ENCODE results near the gene CCNI. TPM values are rescaled to one million over a fixed set of nuclear protein-coding genes. Genes with fewer than 3 reads are reported as not detected.
A peak's percentile ranks its signal among the peaks of the same experiment; 100 is the strongest.

The CCNI gene
- total RNA-seq, 1 experiment from 2014 or later = 240 TPM

DNA sequence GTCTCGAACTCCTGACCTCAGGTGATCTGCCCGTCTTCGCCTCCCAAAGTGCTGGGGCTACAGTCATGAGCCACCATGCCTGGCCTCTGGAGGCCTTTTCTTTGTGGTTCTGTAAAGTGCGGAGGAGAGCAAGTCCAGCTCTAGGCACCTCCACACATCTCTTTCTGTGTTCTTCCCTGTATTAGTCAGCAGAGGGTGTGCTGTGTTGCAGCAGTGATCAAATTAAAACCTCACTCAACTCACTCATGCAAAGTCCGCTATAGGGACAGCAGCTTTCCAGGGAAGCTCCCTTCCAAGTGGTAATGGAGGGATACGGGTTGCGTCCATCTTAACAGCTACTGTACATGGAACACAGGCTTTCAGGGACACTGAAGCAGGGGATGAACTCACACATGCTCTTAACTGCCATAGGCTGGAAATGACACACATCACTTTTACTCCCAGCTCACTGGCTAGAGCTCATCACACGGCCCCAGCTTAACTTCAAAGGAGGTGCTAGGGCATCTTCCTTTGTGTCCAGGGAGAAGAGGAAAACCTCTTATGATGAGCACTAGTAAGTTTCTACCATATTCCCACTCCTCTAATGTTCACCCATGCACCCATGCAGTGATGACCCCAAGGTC, 45.2 kb upstream of the CCNI start:
- Histone ChIP-seq H3K27ac (ENCODE audit: insufficient read length, low read depth, low read length) (no peak overlapping the region), H3K18ac (ENCODE audit: insufficient read length, low read depth, low read length) (no peak overlapping the region), H3K4me1 (ENCODE audit: insufficient read depth, low read length) (peaks cover 2% of the 10 kb centered on the region; the same call in 1 of the 2 replicates), H2BK20ac (ENCODE audit: low read depth, low read length, poor library complexity, severe bottlenecking) (no peak overlapping the region), H3K9me3 (ENCODE audit: control insufficient read depth, low read depth, low read length) (no peaks in the 10 kb centered on the region), H3K4me2 (ENCODE audit: insufficient read depth, insufficient read length, low read length) (no peak overlapping the region), H3K27me3 (ENCODE audit: insufficient read depth, low read length) (no peaks in the 10 kb centered on the region), H3K79me2 (ENCODE audit: insufficient read depth, low read length) (no peaks in the 10 kb centered on the region), H2AK5ac (ENCODE audit: insufficient read length, low read length) (no peak overlapping the region), H3K56ac (ENCODE audit: insufficient read length, low read depth, low read length) (no peak overlapping the region), H3K23ac (ENCODE audit: insufficient read length, low read depth, low read length) (no peak overlapping the region), H3K4ac (ENCODE audit: low read depth, low read length) (no peak overlapping the region), H2BK15ac (ENCODE audit: low read depth, low read length) (no peak overlapping the region), H3K14ac (ENCODE audit: insufficient read depth, low read length) (no peak overlapping the region), H2BK120ac (ENCODE audit: low read depth, low read length, poor library complexity, severe bottlenecking) (no peak overlapping the region), H3T11ph (ENCODE audit: low read length) (no peak overlapping the region), H3K23me2 (ENCODE audit: insufficient read length, low read depth, low read length, poor library complexity, severe bottlenecking) (no peaks in the 10 kb centered on the region), H4K91ac (ENCODE audit: insufficient read length, low read depth, low read length) (no peak overlapping the region), H2BK12ac (ENCODE audit: insufficient read length, low read depth, low read length) (no peak overlapping the region), H3K79me1 (ENCODE audit: insufficient read depth, low read depth, low read length, poor library complexity, severe bottlenecking) (no peaks in the 10 kb centered on the region), H4K20me1 (ENCODE audit: control insufficient read depth, insufficient read depth, insufficient read length) (no peaks in the 10 kb centered on the region), H2AFZ (ENCODE audit: low read length) (no peak overlapping the region), H4K5ac (ENCODE audit: insufficient read length, low read depth, low read length) (no peak overlapping the region), H4K8ac (replicated peaks; ENCODE audit: insufficient read length, low read depth, low read length) (no peak overlapping the region), H3K9ac (ENCODE audit: extremely low read depth, insufficient read length, low read length) (no peak overlapping the region), H2BK5ac (ENCODE audit: insufficient read length, low read length) (no peak overlapping the region)
- Mint-ChIP-seq H3K4me3 (no peak overlapping the region), H3K36me3 (ENCODE audit: insufficient read depth in 1 of 3, low read depth in 3 of 3) (no peaks in the 10 kb centered on the region), H3K4me1 (peaks cover 19 to 34% of the 10 kb centered on the region in 2 experiments), H3K27ac (no peak overlapping the region), H3K9me3 (peaks cover 3 to 7% of the 10 kb centered on the region in 2 experiments; a peak in 1 of 5 replicates), H3K27me3 (ENCODE audit: low read depth) (peaks cover 2% of the 10 kb centered on the region)
- peak; percentile 42; the same call in 2 of the 3 replicates for TF ChIP-seq CTCF (conservative IDR thresholded peaks at IDR 0.05)
- peak; percentile 31 for DNase-seq
- WGBS (ENCODE audit: extremely low coverage, insufficient read length, low lambda C conversion rate) = no CpG with 5 or more reads among the region's 8 CpGs
